ENCODE measurements around the gene CARD19.
"Not testable (repeated sequence)": the region's sequence is repeated elsewhere in the genome, so short reads cannot be mapped to it uniquely, and the experiment has no call there.

CARD19 gene

DNA sequence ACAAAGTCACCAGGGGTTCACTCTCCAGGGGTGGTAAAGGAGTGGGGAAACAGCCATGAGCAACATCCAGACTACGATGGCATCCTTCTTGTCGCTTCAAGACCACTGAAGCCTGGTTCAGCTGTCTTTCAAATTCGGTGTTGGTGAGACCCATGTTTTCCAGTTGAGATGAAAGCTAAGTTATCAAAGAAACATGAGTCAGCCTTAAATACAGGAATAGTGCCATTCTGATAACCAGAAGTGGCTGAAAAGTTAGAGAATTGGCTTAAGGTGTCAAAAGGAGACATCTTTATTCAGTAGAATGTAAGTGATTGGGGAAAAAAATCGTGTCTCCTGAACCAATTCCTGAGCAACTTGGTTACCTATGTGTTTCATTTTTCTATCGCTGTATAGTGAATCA, 7.0 kb upstream of the CARD19 start:
- DNase-seq = no peak

DNA sequence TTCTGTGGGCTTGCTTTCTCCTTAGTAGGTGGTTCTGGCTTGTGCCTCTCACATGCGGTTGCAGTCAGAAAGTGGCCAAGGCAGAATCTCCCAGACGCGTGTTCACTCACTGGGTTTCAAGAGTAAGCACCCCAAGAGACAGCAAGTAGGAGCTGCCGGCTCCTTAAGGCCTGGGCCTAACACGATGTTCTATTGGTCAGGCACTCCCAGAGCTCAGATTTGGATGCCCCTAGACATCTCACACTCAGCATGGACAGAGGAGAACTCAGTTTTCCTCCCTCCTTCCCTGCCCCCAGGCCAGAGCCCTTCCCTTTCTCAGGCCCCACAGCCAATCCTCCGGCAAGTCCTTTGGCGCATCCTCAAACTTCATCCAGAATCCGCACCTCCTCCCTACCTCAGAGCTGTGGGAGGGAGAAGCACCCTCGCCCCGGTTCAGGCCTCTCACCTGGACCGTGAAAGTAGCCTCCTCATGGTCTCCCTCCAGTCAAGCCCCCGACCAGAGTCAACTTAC, 6.5 kb upstream of the CARD19 start:
- DNase-seq = no peak

DNA sequence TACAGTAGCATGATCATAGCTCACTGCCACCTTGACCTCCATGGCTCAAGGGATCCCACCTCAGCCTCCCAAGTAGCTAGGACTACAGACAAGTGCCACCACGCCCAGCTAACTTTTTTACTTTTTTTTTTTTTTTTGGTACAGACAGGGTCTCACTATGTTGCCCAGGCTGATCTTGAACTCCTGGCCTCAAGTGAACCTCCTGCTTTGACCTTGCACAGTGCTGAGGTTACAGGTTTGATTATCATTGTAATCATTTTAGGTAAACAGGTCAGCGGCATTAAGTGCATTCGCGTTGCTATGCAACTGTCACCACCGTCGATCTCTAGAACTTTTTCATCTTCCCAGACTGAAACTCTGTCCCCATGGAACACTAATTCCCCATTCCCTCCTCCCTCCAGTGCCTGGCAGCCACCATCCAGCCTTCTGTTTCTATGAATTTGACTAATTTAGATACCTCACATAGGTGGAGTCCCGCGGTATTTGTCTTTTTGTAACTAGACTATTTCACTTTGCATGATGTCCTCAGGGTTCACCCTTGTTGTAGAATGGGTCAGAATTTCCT, 5.8 kb upstream of the CARD19 start:
- DNase-seq = no peak

DNA sequence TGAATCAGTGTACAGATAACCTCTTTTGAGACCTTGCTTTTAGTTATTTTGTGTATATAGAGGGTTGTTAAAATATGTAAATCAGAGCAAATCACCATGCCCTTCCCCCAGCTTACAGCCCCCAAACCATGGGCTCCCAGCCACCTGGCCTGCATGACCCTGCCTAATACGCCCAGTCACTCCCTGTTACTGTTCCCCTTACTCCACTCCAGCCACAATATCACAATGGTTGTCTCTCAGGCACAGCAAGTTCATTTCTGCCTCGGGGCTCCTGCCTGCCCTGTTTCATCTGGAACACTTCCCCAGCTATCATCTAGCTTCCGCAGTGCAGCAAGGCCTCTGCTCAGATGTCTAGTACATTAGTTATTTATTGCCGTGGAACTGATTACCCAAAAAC, 5.0 kb upstream of the CARD19 start:
- no peak for DNase-seq

DNA sequence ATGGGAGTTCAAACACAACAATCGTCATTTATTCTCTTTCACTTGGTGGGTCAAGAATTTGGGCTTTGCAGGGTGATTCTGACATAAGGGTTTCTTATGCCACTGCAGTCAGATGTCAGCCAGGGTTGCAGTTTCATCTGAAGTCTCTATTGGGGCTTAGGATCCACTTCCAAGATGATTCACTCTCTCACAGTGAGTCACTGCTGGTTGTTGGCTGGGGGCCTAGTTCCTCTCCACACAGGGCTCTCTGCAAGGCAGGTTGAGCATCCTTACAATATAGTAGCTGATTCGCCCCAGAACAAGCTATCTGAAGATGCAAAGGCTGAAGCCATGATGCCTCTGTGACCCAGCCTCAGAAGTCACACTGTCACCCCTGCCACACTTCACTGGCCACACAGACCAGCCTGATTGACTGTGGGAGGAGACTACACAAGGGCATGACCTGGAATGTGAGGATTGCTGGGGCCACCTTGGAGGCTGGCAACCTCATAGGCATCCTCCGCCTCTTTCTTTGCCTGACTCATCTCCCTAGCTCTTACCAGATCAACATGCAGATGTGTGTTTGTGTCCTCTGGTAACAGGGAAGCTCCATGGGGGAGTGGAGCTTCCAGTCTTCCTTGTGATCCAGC, 4.5 kb upstream of the CARD19 start:
- peak; percentile 86 for DNase-seq

DNA sequence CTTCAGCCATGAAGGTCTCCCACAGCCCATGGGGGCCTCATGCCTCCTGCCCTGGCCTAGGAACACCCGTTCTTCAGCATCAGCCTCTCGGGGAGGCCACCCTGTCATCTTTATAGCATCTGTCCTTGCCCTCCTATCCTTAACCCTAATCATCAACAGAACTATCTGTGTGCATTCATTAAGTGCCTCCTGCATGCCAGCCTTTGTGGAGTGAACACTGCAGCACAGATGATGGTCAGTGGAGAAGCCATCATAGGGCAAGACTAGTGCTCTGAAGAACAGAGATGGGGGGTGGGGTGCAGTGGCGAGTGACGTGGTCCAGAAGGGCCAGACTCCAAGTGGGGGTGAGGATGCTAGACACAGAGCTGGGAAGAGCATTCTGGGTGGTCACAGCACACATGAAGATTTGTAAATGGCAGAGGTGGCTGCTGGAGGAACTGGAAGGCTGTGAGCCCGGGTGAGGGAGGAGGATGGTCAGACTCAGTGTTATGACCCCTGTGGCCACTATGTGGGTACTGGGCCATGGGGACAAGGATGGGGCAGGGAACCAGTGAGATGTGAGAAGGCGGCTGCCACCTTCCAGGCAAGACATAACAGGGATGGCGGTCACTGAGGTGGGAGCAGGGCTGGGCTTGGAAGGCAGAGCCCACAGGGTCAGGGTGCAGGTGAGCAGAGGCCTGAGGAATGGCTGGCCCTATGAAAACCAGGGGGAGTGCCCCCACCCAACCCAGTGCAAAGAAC, 3.6 kb upstream of the CARD19 start:
- DNase-seq = no peak

DNA sequence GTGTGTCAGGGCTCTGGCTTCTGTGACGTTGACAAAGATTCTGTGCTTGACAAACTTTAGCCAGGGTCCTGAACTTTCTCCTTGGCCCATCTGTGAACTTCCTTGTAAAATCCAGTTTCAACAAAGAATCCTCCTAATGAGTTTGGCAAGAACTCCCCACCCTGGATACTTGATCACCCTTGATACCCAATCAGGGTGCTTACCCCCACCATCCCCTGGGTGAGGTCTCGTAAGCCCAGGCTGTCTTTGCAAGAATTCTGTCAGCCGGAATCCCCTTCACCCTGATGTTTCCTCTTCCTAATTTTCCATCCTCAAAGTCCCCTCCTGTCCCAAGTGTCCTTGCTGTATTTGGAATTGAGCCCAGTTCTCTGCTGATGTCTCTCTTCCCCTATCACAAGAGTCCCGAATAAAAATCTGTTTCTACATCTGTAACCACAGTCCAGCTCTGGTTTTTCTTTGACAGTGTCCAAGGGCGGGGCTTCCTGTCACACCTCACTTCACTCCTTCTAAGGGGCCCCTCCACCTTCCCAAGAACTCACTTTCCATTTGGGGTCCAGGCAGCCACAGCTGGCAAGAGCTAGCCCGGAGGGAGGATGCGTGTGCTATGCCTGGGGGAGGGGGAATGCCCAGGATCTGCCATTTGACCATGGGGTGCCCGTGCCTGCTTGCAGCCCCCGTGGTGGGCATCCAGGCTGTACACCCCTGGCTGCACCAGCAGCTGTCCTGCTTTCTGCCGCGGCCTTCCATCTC, 2.7 kb upstream of the CARD19 start:
- peak; percentile 49 for DNase-seq

DNA sequence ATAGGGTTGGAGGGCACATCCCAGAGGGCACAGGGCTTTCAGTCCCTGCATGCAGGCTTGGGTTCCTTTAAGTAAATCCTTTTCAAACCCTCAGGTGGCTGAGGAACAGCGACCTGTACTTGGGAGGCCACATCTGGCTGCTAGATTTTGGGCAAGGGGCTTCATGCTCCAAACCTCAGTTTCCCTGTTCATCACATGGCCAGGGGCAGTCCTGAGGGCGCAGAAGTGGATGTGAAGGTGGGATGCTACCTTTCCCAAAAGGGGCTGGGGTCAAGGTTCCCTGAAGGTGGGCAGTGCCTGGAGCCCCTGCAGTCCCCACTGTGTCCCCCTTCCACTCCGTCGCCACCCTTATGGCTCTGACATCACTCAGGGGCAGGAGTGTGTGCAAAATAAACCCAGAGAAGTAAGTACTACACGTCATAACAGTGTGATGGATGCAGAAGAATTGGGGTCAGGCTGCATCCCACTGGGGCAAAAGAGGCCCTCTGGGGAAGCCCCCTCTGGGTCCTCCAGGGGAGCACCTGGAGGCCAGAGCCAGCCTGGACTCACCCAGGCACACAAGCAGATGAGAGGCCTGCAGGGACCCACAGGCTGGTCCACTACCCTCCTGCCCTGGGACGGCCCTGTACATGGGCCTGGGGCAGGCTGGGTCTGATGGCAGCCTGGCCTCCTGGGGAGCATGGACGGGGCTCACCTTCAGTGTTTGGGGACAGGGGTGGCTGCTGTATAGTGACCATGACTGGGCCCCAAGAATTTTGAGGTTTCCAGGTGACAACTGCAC, 1.9 kb upstream of the CARD19 start:
- no peak for DNase-seq

DNA sequence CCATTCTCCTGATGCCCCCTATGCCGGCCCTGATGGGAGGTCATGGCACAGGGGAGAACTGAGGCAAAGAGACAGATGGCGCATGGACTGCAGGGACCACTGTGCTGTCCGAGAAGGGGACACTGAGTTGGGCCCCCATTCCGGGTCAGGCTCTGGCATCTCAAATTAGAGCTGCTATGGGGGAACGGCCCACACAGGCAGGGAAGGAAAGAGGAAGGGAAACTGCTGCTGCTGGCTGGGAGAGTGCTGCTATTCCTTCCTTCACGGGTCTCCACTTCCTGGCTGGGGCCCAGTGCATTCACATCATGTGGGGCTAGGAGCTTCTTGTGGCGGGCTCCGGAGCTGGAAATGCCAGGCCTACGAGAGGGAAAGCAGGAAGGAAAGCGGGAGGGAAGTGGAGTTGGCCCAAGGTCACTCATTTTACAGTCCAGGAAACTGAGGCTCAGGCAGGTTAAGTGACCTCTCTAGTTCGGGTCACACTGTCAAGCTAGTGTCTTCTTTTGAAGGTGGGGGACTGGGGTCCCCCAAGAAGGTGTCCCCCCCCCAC, 1.3 kb upstream of the CARD19 start:
- peak; percentile 94 for DNase-seq

DNA sequence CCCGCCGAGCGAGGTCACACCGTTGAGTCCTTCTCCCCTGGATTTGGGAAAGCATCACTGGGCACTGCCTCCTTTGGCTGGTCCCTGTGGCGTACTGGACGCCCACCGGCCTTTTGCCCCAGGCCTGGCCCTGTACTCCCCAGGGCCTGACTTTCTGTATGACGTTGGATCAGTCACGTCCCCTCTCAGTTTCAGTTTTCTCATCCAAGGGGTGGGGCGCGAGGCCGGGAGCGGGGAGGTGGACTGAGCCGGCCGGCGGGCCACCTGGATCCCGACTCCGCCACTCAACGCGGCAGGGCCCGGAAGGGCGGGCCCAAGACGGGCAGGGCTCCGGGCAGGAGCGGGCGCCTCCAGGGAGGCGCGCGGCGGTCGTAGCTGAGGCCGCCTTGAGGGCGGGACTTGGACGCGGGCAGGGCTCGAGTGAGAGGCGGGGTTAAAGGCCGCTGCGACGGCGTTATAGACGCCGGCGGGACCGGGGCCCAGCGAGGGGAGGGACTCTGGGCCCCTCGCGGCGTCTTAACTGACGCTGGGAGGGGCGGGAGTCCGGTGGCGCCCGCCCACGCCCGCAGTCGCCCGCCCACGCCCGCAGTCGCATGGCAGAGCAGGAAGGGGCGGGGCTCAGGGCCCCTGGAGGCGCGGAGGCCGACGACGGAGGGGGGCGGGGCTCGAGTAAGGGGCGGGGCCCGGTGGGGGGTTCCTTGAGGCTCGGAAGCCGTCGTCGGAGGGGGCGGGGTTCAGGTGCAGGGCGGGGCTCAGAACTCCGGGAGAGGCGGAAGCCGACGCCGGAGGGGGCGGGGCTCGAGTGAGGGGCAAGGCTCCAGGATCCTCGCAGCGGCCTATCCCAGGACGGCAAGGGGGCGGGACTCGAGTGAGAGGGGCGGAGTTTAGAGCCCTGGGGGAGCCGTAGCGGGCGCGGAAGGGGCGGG, 549 bp upstream of the CARD19 start:
- peak; percentile 99 for DNase-seq

DNA sequence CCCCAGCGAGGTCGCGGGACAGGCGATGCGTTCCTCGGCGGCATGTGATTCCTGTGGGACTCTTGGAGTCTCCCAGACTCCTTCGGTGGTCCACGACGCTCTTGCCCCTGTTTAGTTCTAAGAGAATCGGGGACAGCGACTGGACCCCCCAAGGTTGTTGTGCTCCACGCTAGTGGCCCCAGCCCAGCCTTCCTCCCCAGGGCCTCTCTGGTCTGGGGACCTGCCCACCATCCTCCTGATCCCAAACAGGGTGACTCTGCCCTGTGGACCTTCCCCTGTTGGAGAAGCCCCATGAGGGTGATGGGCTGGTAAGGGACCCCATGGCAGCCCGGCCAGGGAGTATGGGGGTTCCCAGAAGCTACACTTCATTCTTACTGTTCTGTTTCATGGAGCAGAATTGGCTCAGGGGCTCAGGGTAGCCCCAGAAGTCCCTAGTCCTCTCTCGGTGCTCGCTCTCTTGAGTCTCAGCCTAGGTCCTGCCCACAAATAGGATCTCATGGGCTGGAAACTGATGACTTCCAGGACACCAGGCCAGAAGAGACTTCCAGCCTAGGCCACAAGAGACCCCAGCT, 880 bp downstream of the CARD19 start:
- no peak for DNase-seq

DNA sequence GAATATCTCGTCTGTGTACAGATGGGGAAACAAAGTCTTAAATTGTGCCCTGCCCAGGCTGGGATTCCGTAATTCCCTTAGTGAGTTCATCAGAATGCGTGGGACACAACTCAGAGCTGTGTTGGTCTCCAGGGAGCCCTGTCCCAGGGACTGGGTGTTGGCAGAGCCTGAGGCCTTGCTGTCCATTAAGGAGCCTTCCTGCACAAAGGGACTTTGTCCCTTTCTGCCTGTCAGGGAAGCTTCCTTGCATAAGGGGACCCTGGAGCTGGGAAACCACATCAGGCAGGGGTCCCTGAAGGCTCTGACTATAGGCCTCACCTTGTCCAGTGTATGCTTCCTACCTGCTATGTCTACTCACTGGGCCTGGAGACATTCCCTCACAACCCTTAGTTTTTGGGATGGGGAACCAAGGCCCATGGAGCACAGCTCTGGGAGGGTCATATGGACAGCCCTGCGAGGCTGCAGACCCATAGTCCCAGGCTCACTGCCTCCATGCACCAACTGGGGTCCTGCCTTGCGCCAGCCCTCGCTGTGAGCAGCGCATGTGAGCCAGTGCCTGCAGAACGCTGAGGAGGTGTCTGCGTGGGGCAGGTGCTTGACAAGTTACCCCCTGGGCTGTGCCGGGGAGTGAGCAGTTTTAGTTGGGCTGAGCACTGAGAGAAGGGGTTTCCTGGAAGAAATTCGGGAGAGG, 1.6 kb downstream of the CARD19 start:
- no peak for DNase-seq

DNA sequence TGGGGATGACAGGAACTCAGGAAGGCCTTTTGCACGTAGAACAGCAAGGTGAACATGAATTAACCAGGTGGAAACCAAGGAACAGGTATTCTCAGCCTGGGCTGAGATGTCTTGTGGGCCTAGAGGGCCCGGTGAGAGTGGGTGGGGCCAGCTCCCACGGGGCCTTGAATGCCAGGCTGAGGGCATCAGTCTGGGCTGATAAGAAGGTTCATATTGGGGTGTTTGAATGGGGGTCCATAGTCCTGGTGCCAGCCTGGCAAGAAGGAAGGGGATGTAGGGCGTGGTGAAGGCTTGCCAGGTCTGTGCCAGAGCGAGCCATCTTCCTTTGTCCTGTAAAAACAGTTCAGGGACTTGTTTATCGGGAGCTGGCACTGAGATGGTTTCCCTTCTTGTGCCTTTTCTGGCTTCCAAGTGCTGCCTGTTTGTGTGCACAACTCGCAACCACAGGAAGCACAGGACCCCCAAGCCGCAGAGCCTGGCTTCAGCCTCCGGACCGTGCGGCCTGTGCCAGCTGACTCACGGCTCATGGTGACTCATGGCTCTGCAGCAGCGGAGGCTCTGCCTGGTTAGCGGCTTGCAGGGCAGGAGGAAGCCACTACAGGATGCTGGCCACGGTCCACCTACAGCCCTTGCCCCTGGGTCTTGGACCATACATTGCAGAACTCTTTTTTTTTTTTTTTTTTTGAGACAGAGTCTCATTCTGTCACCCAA, 2.4 kb downstream of the CARD19 start:
- DNase-seq = peak; percentile 94

DNA sequence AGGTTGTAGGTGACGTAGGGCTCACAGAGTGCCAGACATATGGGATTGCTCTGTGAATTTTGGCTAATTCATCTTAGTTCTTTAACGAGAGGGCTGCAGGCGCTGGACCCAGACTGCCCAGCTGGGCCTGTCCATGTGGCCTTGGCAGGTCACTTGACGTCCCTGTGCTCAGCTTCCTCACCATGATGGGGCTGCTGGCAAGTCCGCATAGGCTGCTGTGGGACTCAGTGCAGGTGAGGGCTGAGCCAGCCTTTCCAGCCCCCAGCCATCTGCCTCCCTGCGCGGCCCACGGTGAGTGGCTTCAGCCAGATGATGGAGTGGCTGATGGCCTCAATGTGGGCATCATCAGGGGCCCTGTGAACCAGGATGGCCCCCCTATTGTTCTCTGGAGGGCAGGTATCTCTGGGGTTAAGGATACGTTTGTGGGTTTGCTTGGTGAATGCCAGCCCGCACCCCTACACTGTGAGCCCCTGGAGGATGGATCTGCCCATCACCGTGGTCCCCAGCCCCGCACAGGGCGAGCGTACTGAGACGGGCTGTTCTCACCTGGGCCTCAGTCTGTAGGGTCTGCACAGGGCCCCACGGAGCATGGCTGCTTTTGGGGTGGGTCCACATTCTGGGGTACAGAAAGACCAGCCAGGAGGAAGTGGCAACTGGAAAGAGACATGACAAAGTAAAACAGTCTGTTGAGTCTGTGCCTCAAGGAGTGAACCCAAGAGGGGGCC, 3.7 kb downstream of the CARD19 start:
- DNase-seq = no peak

DNA sequence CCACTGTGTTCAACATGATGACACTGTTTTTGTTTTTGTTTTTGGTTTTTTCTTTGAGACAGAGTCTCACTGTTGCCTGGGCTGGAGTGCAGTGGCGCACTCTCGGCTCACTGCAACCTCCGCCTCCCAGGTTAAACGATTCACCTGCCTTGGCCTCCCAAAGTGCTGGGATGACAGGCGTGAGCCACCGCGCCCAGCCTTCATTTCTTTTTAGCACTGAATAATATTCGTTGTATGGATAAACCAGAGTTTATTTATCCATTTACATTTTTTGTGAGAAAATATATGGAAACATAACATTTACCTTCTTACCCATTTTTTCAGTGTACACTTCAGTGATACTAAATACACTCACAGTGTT, 4.2 kb downstream of the CARD19 start:
- DNase-seq = no peak

DNA sequence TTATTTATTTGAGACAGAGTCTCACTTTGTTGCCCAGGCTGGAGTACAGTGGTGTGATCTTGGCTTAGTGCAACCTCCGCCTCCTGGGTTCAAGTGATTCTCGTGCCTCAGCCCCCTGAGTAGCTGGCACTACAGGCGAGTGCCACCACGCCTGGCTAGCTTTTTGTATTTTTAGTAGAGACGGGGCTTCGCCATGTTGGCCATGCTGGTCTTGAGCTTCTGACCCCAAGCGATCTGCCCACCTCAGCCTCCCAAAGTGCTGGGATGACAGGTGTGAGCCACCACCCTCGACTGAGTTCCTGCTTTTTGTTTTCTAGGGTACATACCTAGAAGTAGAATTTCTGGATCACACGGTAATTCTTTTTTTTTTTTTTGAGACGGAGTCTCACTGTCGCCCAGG, 5.1 kb downstream of the CARD19 start:
- not testable (repeated sequence) for DNase-seq

DNA sequence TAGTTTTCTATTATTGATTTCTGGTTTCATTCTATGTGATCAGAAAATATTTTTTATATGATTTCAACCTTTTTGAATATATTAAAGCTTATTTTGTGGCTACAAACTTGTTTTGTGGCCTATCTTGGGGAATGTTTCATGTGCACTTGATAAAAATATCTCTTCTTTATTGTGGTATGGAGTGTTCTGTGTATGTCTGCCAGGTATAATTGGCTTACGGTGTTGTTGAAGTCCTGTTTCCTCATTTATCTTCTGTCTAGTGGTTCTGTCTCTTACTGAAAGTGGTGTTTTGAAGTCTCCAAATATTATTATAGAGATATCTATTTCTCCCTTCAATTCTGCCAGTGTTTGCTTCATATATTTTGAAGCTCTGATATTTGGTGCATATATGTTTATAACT, 9.6 kb downstream of the CARD19 start:
- DNase-seq = no peak

DNA sequence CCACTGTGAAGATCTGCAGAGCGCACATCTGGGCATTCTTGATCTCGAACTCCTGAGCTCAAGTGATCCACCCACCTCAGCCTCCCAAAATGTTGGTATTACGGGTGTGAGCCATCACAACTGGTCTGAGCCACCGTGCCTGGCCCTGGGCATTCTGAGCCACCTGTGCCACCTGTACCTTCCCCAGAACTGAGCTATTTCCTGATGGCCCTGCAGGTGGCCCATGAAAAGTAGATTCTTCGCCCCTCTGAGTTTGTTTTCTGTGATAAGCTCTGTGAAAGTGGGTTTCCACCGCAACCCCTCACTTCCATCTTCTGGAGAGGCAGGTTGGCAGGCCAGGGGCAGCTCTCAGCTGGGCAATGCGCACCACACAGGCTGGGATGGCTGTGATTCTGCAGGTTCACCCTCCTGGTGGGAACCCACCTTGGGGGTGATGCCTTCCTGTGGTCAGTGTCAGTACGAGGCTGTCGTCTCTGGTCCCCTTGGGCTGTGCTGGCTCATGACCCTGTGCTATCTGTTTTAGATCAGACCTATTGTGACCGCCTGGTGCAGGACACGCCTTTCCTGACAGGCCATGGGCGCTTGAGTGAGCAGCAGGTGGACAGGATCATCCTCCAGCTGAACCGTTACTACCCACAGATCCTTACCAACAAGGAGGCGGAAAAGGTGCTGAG, 11.3 kb downstream of the CARD19 start:
- DNase-seq = no peak

DNA sequence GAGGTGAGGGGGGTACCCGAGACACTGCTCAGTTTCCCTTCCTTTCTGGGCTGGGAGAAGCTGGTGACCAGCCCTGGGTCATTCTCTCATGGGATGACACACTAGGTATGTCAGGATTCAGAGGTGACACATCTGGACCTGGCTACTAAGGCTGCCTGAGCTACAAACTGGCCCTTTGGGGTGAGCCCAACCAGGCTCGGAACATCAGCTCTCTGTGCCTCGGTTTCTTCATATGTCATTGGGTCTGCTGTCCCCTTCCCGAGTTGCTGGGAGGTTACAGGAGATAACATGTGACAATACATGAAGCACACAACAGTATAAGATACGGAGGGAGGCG, 11.8 kb downstream of the CARD19 start:
- DNase-seq = no peak

All from MV-4-11 (cell line).